GM12878 (cell line): ENCODE results near the gene KIAA1328. TPM values are rescaled to one million over a fixed set of nuclear protein-coding genes. Genes with fewer than 3 reads are reported as not detected.

ENCODE experiments used
- BCL11A ChIP-seq: IDR thresholded peaks from 2 replicates; pipeline ENCODE4 v1.6.1; 2011; ENCODE audit warnings: low read depth, low read length
- FOXM1 ChIP-seq: IDR thresholded peaks from 2 replicates; pipeline ENCODE4 v1.6.1; 2012; ENCODE audit warnings: low read depth, mild to moderate bottlenecking, inconsistent platforms, low read length, moderate library complexity
- IRF4 ChIP-seq: IDR thresholded peaks from 2 replicates; pipeline ENCODE4 v1.6.1; 2011; ENCODE audit warnings: low read depth, low read length
- RAD51 ChIP-seq: fragments of 450-650 bp; IDR thresholded peaks from 2 replicates; pipeline ENCODE4 v1.6.1; 2016; ENCODE audit warnings: moderate library complexity, mild to moderate bottlenecking, inconsistent platforms
- SMAD1 ChIP-seq: fragments of 450-650 bp; IDR thresholded peaks from 2 replicates; pipeline ENCODE4 v1.6.1; 2018; ENCODE audit warnings: mild to moderate bottlenecking, low read depth; ENCODE audit not compliant: partially characterized antibody
- SMAD5 ChIP-seq: IDR thresholded peaks from 2 replicates; pipeline ENCODE4 v1.6.1; 2016; ENCODE audit warnings: antibody characterized with exemption, low read depth
- SREBF1 ChIP-seq: IDR thresholded peaks from 2 replicates; pipeline ENCODE4 v1.6.1; 2012; ENCODE audit warnings: mild to moderate bottlenecking, low read length
- polyA plus RNA-seq, 11 experiments: library from polyadenylated mRNA; depleted of rRNA in 4 of 11; unstranded in 6 of 11; stranded (reverse) in 5 of 11; fragments of >200 nt; fragmentation: Nextera tagmentation in 4 of 11; fragmentation: Illumina TruSeq in 1 of 11; extraction: Ambion mirVana in 4 of 11; extraction: Trizol in 1 of 11; gene quantifications; 1 replicate in 1 of 11; 2 replicates in 10 of 11; pipeline versions ENCODE4 v1.2.1 to v1.2.3, GENCODE V29; 2011 to 2016; ENCODE audit warnings: inconsistent platforms in 2 of 11, missing spikeins in 2 of 11, low read depth in 1 of 11
- total RNA-seq, 4 experiments: library from RNA; depleted of rRNA in 3 of 4; stranded (reverse); fragments of >200 nt in 3 of 4; fragmentation: Illumina TruSeq in 1 of 4; extraction: Trizol in 1 of 4; gene quantifications; 2 replicates each; pipeline versions ENCODE4 v1.2.1 to v1.2.3, GENCODE V29; 2013 to 2021
- TF ChIP-seq, protein P1 (sequence below): fragments of 450-650 bp; formaldehyde crosslinking; IDR thresholded peaks from 2 replicates; pipeline ENCODE4 v1.5.0; 2022; ENCODE audit warnings: mild to moderate bottlenecking, missing genetic modification characterization
- TF ChIP-seq, protein P2 (sequence below): fragments of 150-350 bp; IDR thresholded peaks from 2 replicates; pipeline ENCODE4 v1.6.1; 2016; ENCODE audit warnings: low read depth, low read length
- TF ChIP-seq, protein P3 (sequence below): IDR thresholded peaks from 2 replicates; pipeline ENCODE4 v1.6.1; 2012; ENCODE audit warnings: low read depth, low read length, improper control_type of control experiment
- TF ChIP-seq, protein P4 (sequence below): fragments of 450-650 bp; conservative IDR thresholded peaks from 2 replicates; pipeline ENCODE4 v1.6.1; 2017; ENCODE audit warnings: mild to moderate bottlenecking, moderate library complexity
- TF ChIP-seq, protein P5 (sequence below): fragments of 450-650 bp; IDR thresholded peaks from 2 replicates; pipeline ENCODE4 v1.6.1; 2016; ENCODE audit warnings: mild to moderate bottlenecking
- TF ChIP-seq, protein P6 (sequence below): fragments of 450-650 bp; formaldehyde crosslinking; IDR thresholded peaks from 2 replicates; pipeline ENCODE4 v1.4.0; 2020; ENCODE audit warnings: mild to moderate bottlenecking, moderate library complexity

KIAA1328 gene
- total and polyA plus RNA-seq, 10 of the 15 experiments (the other 5 are each of a cell fraction or from before 2014, with no cell fraction given): 3.1 to 7.1 (median 4.6) TPM

DNA sequence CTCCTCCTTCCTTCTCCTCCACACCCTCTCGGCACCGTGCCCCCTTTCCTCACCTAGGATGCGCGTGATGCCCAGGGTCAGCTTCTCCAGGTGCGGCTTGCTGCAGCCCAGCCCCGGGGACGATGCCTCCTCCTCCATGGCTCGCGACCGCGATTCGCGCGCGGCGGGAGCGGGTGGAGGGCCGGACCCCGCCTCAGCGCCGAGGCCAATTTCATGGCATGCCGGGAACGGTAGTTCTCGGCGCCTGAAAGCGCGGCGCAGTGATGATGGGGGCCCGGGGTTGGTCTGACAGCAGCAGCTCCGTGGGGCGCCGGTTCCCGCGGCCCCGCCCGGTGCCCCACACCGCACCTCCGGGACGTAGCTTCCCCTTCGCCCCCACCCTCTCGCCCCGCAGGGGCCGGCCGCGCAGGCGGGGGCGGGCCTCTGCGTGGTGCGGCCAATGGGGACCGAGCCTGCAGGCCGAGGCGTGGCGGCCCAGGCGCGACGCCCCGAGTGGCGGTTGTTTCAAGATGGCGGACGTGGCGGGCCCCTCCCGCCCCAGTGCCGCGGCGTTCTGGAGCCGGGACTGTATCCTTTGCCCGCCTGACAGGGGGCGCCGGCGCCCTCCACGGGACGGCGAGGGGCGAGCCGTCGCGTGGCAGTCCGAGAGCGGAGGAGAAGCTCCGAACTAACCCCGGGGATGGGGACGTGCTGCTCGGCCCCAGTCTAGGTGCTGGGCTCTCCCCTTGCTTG, at the start of gene KIAA1328, which contains the start of gene TPGS2 (continued):
- TF ChIP-seq, protein P1, sequence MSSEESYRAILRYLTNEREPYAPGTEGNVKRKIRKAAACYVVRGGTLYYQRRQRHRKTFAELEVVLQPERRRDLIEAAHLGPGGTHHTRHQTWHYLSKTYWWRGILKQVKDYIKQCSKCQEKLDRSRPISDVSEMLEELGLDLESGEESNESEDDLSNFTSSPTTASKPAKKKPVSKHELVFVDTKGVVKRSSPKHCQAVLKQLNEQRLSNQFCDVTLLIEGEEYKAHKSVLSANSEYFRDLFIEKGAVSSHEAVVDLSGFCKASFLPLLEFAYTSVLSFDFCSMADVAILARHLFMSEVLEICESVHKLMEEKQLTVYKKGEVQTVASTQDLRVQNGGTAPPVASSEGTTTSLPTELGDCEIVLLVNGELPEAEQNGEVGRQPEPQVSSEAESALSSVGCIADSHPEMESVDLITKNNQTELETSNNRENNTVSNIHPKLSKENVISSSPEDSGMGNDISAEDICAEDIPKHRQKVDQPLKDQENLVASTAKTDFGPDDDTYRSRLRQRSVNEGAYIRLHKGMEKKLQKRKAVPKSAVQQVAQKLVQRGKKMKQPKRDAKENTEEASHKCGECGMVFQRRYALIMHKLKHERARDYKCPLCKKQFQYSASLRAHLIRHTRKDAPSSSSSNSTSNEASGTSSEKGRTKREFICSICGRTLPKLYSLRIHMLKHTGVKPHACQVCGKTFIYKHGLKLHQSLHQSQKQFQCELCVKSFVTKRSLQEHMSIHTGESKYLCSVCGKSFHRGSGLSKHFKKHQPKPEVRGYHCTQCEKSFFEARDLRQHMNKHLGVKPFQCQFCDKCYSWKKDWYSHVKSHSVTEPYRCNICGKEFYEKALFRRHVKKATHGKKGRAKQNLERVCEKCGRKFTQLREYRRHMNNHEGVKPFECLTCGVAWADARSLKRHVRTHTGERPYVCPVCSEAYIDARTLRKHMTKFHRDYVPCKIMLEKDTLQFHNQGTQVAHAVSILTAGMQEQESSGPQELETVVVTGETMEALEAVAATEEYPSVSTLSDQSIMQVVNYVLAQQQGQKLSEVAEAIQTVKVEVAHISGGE: no peak
- TF ChIP-seq SREBF1: no peak
- TF ChIP-seq, protein P2, sequence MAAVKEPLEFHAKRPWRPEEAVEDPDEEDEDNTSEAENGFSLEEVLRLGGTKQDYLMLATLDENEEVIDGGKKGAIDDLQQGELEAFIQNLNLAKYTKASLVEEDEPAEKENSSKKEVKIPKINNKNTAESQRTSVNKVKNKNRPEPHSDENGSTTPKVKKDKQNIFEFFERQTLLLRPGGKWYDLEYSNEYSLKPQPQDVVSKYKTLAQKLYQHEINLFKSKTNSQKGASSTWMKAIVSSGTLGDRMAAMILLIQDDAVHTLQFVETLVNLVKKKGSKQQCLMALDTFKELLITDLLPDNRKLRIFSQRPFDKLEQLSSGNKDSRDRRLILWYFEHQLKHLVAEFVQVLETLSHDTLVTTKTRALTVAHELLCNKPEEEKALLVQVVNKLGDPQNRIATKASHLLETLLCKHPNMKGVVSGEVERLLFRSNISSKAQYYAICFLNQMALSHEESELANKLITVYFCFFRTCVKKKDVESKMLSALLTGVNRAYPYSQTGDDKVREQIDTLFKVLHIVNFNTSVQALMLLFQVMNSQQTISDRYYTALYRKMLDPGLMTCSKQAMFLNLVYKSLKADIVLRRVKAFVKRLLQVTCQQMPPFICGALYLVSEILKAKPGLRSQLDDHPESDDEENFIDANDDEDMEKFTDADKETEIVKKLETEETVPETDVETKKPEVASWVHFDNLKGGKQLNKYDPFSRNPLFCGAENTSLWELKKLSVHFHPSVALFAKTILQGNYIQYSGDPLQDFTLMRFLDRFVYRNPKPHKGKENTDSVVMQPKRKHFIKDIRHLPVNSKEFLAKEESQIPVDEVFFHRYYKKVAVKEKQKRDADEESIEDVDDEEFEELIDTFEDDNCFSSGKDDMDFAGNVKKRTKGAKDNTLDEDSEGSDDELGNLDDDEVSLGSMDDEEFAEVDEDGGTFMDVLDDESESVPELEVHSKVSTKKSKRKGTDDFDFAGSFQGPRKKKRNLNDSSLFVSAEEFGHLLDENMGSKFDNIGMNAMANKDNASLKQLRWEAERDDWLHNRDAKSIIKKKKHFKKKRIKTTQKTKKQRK: no peak
- TF ChIP-seq, protein P3, sequence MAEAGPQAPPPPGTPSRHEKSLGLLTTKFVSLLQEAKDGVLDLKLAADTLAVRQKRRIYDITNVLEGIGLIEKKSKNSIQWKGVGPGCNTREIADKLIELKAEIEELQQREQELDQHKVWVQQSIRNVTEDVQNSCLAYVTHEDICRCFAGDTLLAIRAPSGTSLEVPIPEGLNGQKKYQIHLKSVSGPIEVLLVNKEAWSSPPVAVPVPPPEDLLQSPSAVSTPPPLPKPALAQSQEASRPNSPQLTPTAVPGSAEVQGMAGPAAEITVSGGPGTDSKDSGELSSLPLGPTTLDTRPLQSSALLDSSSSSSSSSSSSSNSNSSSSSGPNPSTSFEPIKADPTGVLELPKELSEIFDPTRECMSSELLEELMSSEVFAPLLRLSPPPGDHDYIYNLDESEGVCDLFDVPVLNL: peak; percentile 11; the same call in 1 of the 2 replicates
- TF ChIP-seq, protein P4, sequence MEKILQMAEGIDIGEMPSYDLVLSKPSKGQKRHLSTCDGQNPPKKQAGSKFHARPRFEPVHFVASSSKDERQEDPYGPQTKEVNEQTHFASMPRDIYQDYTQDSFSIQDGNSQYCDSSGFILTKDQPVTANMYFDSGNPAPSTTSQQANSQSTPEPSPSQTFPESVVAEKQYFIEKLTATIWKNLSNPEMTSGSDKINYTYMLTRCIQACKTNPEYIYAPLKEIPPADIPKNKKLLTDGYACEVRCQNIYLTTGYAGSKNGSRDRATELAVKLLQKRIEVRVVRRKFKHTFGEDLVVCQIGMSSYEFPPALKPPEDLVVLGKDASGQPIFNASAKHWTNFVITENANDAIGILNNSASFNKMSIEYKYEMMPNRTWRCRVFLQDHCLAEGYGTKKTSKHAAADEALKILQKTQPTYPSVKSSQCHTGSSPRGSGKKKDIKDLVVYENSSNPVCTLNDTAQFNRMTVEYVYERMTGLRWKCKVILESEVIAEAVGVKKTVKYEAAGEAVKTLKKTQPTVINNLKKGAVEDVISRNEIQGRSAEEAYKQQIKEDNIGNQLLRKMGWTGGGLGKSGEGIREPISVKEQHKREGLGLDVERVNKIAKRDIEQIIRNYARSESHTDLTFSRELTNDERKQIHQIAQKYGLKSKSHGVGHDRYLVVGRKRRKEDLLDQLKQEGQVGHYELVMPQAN: peak; percentile 82
- no peak for TF ChIP-seq SMAD1
- no peak for TF ChIP-seq BCL11A
- TF ChIP-seq, protein P5, sequence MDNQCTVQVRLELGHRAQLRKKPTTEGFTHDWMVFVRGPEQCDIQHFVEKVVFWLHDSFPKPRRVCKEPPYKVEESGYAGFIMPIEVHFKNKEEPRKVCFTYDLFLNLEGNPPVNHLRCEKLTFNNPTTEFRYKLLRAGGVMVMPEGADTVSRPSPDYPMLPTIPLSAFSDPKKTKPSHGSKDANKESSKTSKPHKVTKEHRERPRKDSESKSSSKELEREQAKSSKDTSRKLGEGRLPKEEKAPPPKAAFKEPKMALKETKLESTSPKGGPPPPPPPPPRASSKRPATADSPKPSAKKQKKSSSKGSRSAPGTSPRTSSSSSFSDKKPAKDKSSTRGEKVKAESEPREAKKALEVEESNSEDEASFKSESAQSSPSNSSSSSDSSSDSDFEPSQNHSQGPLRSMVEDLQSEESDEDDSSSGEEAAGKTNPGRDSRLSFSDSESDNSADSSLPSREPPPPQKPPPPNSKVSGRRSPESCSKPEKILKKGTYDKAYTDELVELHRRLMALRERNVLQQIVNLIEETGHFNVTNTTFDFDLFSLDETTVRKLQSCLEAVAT: no peak
- peak; percentile 91 for TF ChIP-seq FOXM1
- TF ChIP-seq IRF4: no peak
- no peak for TF ChIP-seq RAD51
- TF ChIP-seq, protein P6, sequence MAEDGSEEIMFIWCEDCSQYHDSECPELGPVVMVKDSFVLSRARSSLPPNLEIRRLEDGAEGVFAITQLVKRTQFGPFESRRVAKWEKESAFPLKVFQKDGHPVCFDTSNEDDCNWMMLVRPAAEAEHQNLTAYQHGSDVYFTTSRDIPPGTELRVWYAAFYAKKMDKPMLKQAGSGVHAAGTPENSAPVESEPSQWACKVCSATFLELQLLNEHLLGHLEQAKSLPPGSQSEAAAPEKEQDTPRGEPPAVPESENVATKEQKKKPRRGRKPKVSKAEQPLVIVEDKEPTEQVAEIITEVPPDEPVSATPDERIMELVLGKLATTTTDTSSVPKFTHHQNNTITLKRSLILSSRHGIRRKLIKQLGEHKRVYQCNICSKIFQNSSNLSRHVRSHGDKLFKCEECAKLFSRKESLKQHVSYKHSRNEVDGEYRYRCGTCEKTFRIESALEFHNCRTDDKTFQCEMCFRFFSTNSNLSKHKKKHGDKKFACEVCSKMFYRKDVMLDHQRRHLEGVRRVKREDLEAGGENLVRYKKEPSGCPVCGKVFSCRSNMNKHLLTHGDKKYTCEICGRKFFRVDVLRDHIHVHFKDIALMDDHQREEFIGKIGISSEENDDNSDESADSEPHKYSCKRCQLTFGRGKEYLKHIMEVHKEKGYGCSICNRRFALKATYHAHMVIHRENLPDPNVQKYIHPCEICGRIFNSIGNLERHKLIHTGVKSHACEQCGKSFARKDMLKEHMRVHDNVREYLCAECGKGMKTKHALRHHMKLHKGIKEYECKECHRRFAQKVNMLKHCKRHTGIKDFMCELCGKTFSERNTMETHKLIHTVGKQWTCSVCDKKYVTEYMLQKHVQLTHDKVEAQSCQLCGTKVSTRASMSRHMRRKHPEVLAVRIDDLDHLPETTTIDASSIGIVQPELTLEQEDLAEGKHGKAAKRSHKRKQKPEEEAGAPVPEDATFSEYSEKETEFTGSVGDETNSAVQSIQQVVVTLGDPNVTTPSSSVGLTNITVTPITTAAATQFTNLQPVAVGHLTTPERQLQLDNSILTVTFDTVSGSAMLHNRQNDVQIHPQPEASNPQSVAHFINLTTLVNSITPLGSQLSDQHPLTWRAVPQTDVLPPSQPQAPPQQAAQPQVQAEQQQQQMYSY (CRISPR knock-in tag): no peak
- no peak for TF ChIP-seq SMAD5
